Motor neuron (in vitro differentiated cells): ENCODE data around the gene INTS4. TPM values are rescaled to one million over a fixed set of nuclear protein-coding genes. Genes with fewer than 3 reads are reported as not detected.
"Not testable (repeated sequence)": the region's sequence is repeated elsewhere in the genome, so short reads cannot be mapped to it uniquely, and the experiment has no call there.

Experiments used
- ATAC-seq, 8 experiments: fragments of 200-7000 bp; cut with Tn5 transposase; replicated peaks in 6 of 8; 2 replicates each; pipeline ENCODE4 v1.8.0; 2021; ENCODE audit warnings: mild to moderate bottlenecking in 8 of 8, moderate library complexity in 8 of 8
- H3K27ac ChIP-seq, 2 donors: fragments of 250-450 bp; sonication (Bioruptor Pico); 2 replicates each; pipeline ENCODE4 v1.9.0; 2021; ENCODE audit warnings: antibody characterized with exemption in 2 of 2, mild to moderate bottlenecking in 2 of 2, moderate library complexity in 1 of 2
- H3K4me1 ChIP-seq, 2 donors: fragments of 250-450 bp; sonication (Bioruptor Pico); replicated peaks in 1 of 2; 2 replicates each; pipeline ENCODE4 v1.6.1; 2021; ENCODE audit warnings: antibody characterized with exemption in 2 of 2, mild to moderate bottlenecking in 2 of 2, moderate library complexity in 1 of 2
- H3K4me3 ChIP-seq, 5 donors: fragments of 250-450 bp; sonication (Bioruptor Pico); 2 replicates each; pipeline ENCODE4 v1.9.0; 2021; ENCODE audit warnings: antibody characterized with exemption in 5 of 5, mild to moderate bottlenecking in 5 of 5, moderate library complexity in 4 of 5
- WGBS, 10 experiments: fragments of 450-650 bp; shearing (Covaris generic); methylation state at CpG; one replicate each; pipeline ENCODE4 v1.0.0; 2022; 5-methylcytosine and 5-hydroxymethylcytosine counted together
- in situ Hi-C, 9 experiments: fragments of 400-800 bp; cut with MboI; loops; one replicate each; pipeline ENCODE4 v1.15.0; 2021; ENCODE audit warnings: low sequenced_read_pairs in 9 of 9, low pct_unique_long_range_greater_than_20kb in 2 of 9; ENCODE audit not compliant: unreplicated experiment in 9 of 9
- total RNA-seq, 8 experiments: library from RNA; unstranded; fragments of 300-600 nt; gene quantifications; 2 replicates each; pipeline versions ENCODE4 v1.2.3 to v1.2.4, GENCODE V29; 2022

The INTS4 gene
- total RNA-seq: 10 to 100 TPM; 27.0 to 53.2 (median 37.7) TPM

GRCh38 chr11:77994434-77995362 lies at the start of gene INTS4:
INTS4 (minus strand) TSS chr11:77994668; CDS start chr11:77994643, 25 bp downstream.
- peak within 1 kb of the TSS; percentile 82 to 94 for H3K27ac ChIP-seq
- peak within 1 kb of the TSS; percentile 53 to 73 (median 63) for H3K4me3 ChIP-seq
- peak; percentile 94 to 97 (median 96) for ATAC-seq
- WGBS, 10 experiments: 0 to 4% (median 0%) methylated on average over 1 to 12 of the region's 47 CpGs; no CpG with 5 or more reads in 1 of the 10 experiments
- H3K4me1 ChIP-seq: peaks cover 8% of the 10 kb centered on the region in 2 donors
- in situ Hi-C loops: no loop called here

- Histone ChIP-seq H3K4me3 (no peak overlapping the region), H3K4me1 (peaks cover 4 to 12% of the 10 kb centered on the region in 2 donors), H3K27ac (no peak overlapping the region)
- no peak for ATAC-seq
- WGBS, 10 experiments: 86 to 98% (median 92%) methylated on average over 4 to 13 of the region's 14 CpGs; no CpG with 5 or more reads in 1 of the 10 experiments
- in situ Hi-C loops: no loop called here
Observed at GRCh38 chr11:78041843-78042440, 47.5 kb upstream of the INTS4 start.

GRCh38 chr11:78041380-78041719 lies 46.9 kb upstream of the INTS4 start:
- ATAC-seq, H3K4me3 ChIP-seq, H3K27ac ChIP-seq, in situ Hi-C loops: not testable (repeated sequence)
- H3K4me1 ChIP-seq: peaks cover 4 to 12% of the 10 kb centered on the region in 2 donors
- WGBS, 10 experiments: 73 to 100% (median 94%) methylated on average over 1 to 7 of the region's 8 CpGs; no CpG with 5 or more reads in 3 of the 10 experiments

GRCh38 chr11:78040691-78041379 lies 46.4 kb upstream of the INTS4 start:
- WGBS, 10 experiments: 67 to 100% (median 96%) methylated on average over 1 to 9 of the region's 15 CpGs; no CpG with 5 or more reads in 3 of the 10 experiments

GRCh38 chr11:78039919-78040671 lies 45.6 kb upstream of the INTS4 start:
- 0 to 75% (median 34%) methylated on average over 1 to 7 of the region's 7 CpGs for WGBS, 10 experiments
- H3K27ac ChIP-seq: no peak overlapping the region
- H3K4me3 ChIP-seq: no peak overlapping the region
- peak in 6 of 8 experiments; percentile 39 to 81 (median 58) for ATAC-seq
- in situ Hi-C loops: no loop called here
- peaks cover 0 to 7% of the 10 kb centered on the region in 2 donors for H3K4me1 ChIP-seq

More at GRCh38 chr11:78040691-78041379, 46.4 kb upstream of the INTS4 start:
- H3K4me1 ChIP-seq: peaks cover 2 to 10% of the 10 kb centered on the region in 2 donors
- no peak overlapping the region for H3K27ac ChIP-seq
- in situ Hi-C loops: no loop called here
- ATAC-seq: no peak
- H3K4me3 ChIP-seq: no peak overlapping the region

- Histone ChIP-seq H3K4me1 (peaks cover 0 to 7% of the 10 kb centered on the region in 2 donors), H3K27ac (no peak overlapping the region), H3K4me3 (no peak overlapping the region)
- in situ Hi-C loops: no loop called here
- 60 to 100% (median 90%) methylated on average over 1 to 4 of the region's 4 CpGs; no CpG with 5 or more reads in 2 of the 10 experiments for WGBS, 10 experiments
- ATAC-seq: no peak
Observed at GRCh38 chr11:78039391-78039918, 45.0 kb upstream of the INTS4 start.

GRCh38 chr11:78038697-78039313 lies 44.3 kb upstream of the INTS4 start:
- 50 to 100% (median 93%) methylated on average over 1 to 7 of the region's 8 CpGs for WGBS, 10 experiments
- H3K4me1 ChIP-seq: peaks cover 0 to 7% of the 10 kb centered on the region in 2 donors
- no peak overlapping the region for H3K4me3 ChIP-seq
- in situ Hi-C loops: no loop called here
- no peak for ATAC-seq
- no peak overlapping the region for H3K27ac ChIP-seq

- Histone ChIP-seq H3K27ac (no peak overlapping the region), H3K4me3 (no peak overlapping the region), H3K4me1 (peaks cover 0 to 7% of the 10 kb centered on the region in 2 donors)
- whole genome bisulfite sequencing, 10 experiments: 40 to 100% (median 67%) methylated on average over 1 to 4 of the region's 9 CpGs; no CpG with 5 or more reads in 3 of the 10 experiments
- ATAC-seq: no peak
- in situ Hi-C loops: no loop called here
Observed at GRCh38 chr11:78037825-78038620, 43.6 kb upstream of the INTS4 start.

- in situ Hi-C loops: no loop called here
- 0 to 100% (median 20%) methylated on average over 1 to 2 of the region's 3 CpGs; no CpG with 5 or more reads in 7 of the 10 experiments for WGBS, 10 experiments
- H3K4me3 ChIP-seq: no peak overlapping the region
- peak in 3 of 8 experiments; percentile 75 to 81 (median 78) for ATAC-seq
- H3K4me1 ChIP-seq: peaks cover 0 to 7% of the 10 kb centered on the region in 2 donors
- no peak overlapping the region for H3K27ac ChIP-seq
Observed at GRCh38 chr11:78037056-78037455, 42.6 kb upstream of the INTS4 start.

GRCh38 chr11:78036313-78036712 lies 41.8 kb upstream of the INTS4 start:
- H3K27ac ChIP-seq: no peak overlapping the region
- H3K4me3 ChIP-seq: no peak overlapping the region
- peaks cover 0 to 7% of the 10 kb centered on the region in 2 donors for H3K4me1 ChIP-seq
- in situ Hi-C loops: no loop called here
- 0 to 100% (median 90%) methylated on average over 1 to 3 of the region's 3 CpGs; no CpG with 5 or more reads in 1 of the 10 experiments for WGBS, 10 experiments
- ATAC-seq: no peak

- H3K4me1 ChIP-seq: peaks cover 0 to 2% of the 10 kb centered on the region in 2 donors
- 0 to 87% (median 57%) methylated on average over 1 to 9 of the region's 10 CpGs; no CpG with 5 or more reads in 2 of the 10 experiments for WGBS, 10 experiments
- H3K4me3 ChIP-seq: no peak overlapping the region
- in situ Hi-C loops: no loop called here
- no peak for ATAC-seq
- no peak overlapping the region for H3K27ac ChIP-seq
Observed at GRCh38 chr11:78034623-78035022, 40.2 kb upstream of the INTS4 start.
